Activated CD8-positive, alpha-beta T cell treated with anti-CD3 and anti-CD28 coated beads, Interleukin-2, amount 10 ng/mL, durations not matched to agents 7 days and 5 days (primary cell): ENCODE data around the gene TIMM23B. TPM values are rescaled to one million over a fixed set of nuclear protein-coding genes. Genes with fewer than 3 reads are reported as not detected.
"Not testable (repeated sequence)": the region's sequence is repeated elsewhere in the genome, so short reads cannot be mapped to it uniquely, and the experiment has no call there.

Source experiments
- ATAC-seq: fragments of 150-1000 bp; cut with Tn5 transposase; one replicate; pipeline ENCODE4 v1.10.0; 2021; ENCODE audit warnings: moderate library complexity
- CTCF ChIA-PET: fragments of 350-600 bp; sonication (Branson Sonifier 250); formaldehyde crosslinking; loops from one replicate; lab custom pipeline; 2021; ENCODE audit warnings: antibody characterized with exemption; lab: Charles Lee
- POLR2A ChIA-PET: fragments of 350-600 bp; sonication (Branson Sonifier 250); formaldehyde crosslinking; loops from one replicate; lab custom pipeline; 2021; ENCODE audit warnings: antibody characterized with exemption; lab: Charles Lee
- DNase-seq: peaks from one replicate; pipeline ENCODE4 v3.0.0-alpha.2; 2020
- H3K27ac Mint-ChIP-seq: one replicate; pipeline ENCODE4 v1.8.0; 2021; ENCODE audit warnings: mild to moderate bottlenecking, mixed read lengths
- H3K27me3 Mint-ChIP-seq: one replicate; pipeline ENCODE4 v1.8.0; 2021; ENCODE audit warnings: low read depth, mixed read lengths
- H3K36me3 Mint-ChIP-seq: one replicate; pipeline ENCODE4 v1.8.0; 2021; ENCODE audit warnings: low read depth, mixed read lengths
- H3K4me1 Mint-ChIP-seq: one replicate; pipeline ENCODE4 v1.8.0; 2021; ENCODE audit warnings: low read depth, mixed read lengths
- H3K4me3 Mint-ChIP-seq: one replicate; pipeline ENCODE4 v1.8.0; 2021; ENCODE audit warnings: mild to moderate bottlenecking, mixed read lengths
- H3K9me3 Mint-ChIP-seq: one replicate; pipeline ENCODE4 v1.8.0; 2022; ENCODE audit warnings: mixed read lengths; ENCODE audit not compliant: insufficient read depth
- total RNA-seq, 2 experiments: library from RNA; stranded (reverse); gene quantifications; one replicate each; pipeline ENCODE4 v1.2.3, GENCODE V29; 2021

Gene TIMM23B
- total RNA-seq, 2 experiments from 2014 or later = 17.3 to 18.0 TPM

- POLR2A ChIA-PET = not testable (repeated sequence)
Measured at GRCh38 chr10:49988376-49988775, 46.5 kb downstream of the TIMM23B start, which contains the start of gene AGAP6. Gene AGAP6 (plus strand): TSS chr10:49988406. CDS start chr10:49988716, 310 bp downstream.

DNA sequence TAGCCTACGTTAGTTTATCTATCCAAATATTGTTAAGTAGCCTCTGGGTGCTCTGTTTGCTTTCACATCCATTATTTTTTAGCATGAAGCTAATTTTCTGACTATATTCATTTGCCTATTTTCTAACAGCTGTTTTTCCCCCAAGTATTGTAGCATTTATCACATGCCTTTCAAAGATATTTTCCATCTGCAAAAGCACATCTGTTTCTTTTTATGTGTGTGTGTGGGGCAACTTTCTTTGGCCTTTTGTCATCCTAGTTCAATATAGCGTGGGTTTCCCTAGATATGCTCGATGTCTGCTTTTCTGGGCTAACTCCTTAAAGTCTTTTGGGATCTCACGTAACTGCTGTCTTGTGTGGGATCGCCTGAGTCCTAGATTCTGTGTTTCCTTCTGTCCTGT, 53.5 kb downstream of the TIMM23B start:
- POLR2A ChIA-PET, H3K27ac Mint-ChIP-seq, H3K27me3 Mint-ChIP-seq, H3K9me3 Mint-ChIP-seq, H3K4me1 Mint-ChIP-seq, H3K4me3 Mint-ChIP-seq, H3K36me3 Mint-ChIP-seq, CTCF ChIA-PET, ATAC-seq, DNase-seq: not testable (repeated sequence)

More at GRCh38 chr10:49988376-49988775, 46.5 kb downstream of the TIMM23B start, which contains the start of gene AGAP6:
- H3K4me1 Mint-ChIP-seq, ATAC-seq, H3K27me3 Mint-ChIP-seq, H3K36me3 Mint-ChIP-seq, DNase-seq, H3K27ac Mint-ChIP-seq, H3K9me3 Mint-ChIP-seq, H3K4me3 Mint-ChIP-seq, CTCF ChIA-PET: not testable (repeated sequence)

DNA sequence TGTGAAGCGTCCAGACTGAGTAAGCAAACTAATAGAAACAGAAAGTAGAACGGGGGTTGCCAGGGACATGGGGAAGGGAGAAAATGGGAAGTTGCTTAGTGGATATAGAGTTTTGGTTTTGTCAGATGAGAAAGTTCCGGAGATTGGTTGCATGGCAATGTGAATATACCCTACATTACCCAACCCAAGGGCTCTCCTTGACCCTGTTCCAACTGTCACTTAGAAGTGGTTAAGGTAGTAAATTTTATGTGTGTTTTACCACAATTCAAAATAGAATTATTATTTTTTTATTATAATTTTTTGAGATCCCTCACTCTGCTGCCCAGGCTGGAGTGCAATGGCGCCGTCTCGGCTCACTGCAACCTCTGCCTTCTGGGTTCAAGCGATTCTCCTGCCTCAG, 72.2 kb downstream of the TIMM23B start:
- H3K4me1 Mint-ChIP-seq, H3K27ac Mint-ChIP-seq, ATAC-seq, DNase-seq, H3K36me3 Mint-ChIP-seq, H3K27me3 Mint-ChIP-seq, H3K4me3 Mint-ChIP-seq, POLR2A ChIA-PET, CTCF ChIA-PET, H3K9me3 Mint-ChIP-seq: not testable (repeated sequence)

GRCh38 chr10:50015596-50016220, 73.9 kb downstream of the TIMM23B start:
- ATAC-seq, H3K4me1 Mint-ChIP-seq, H3K27ac Mint-ChIP-seq, H3K27me3 Mint-ChIP-seq, H3K36me3 Mint-ChIP-seq, H3K9me3 Mint-ChIP-seq, CTCF ChIA-PET, H3K4me3 Mint-ChIP-seq, POLR2A ChIA-PET, DNase-seq: not testable (repeated sequence)

DNA sequence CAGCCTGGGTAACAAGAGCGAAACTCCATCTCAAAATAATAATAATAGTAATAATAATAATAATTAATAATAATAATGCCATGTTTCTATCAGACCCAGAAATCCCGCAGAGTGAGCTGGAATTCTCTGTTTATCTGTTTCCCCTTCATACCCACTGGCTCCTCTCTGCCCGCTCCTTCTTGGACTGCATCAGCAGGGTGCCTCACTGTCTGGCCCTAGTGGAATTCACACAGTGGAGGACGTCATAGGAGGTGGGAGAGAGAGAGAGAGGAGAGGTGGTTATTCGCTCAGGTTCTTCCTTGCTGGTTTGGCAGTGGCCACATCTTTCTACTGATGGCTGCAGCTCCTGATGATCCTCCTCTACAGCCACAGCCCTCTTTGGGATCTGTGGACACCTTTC, 75.1 kb downstream of the TIMM23B start:
- CTCF ChIA-PET, POLR2A ChIA-PET: not testable (repeated sequence)

GRCh38 chr10:50017646-50018045, 75.8 kb downstream of the TIMM23B start:
- CTCF ChIA-PET, H3K27me3 Mint-ChIP-seq, H3K4me1 Mint-ChIP-seq, POLR2A ChIA-PET, H3K27ac Mint-ChIP-seq, H3K4me3 Mint-ChIP-seq, H3K36me3 Mint-ChIP-seq, H3K9me3 Mint-ChIP-seq, ATAC-seq, DNase-seq: not testable (repeated sequence)

More for the DNA sequence above, 75.1 kb downstream of the TIMM23B start:
- H3K4me1 Mint-ChIP-seq, H3K27ac Mint-ChIP-seq, H3K36me3 Mint-ChIP-seq, DNase-seq, ATAC-seq, H3K4me3 Mint-ChIP-seq, H3K27me3 Mint-ChIP-seq, H3K9me3 Mint-ChIP-seq: not testable (repeated sequence)

GRCh38 chr10:50019279-50019678, 77.4 kb downstream of the TIMM23B start:
- H3K27ac Mint-ChIP-seq, H3K4me3 Mint-ChIP-seq, CTCF ChIA-PET, H3K36me3 Mint-ChIP-seq, H3K4me1 Mint-ChIP-seq, ATAC-seq, POLR2A ChIA-PET, H3K9me3 Mint-ChIP-seq, H3K27me3 Mint-ChIP-seq, DNase-seq: not testable (repeated sequence)

- H3K36me3 Mint-ChIP-seq, CTCF ChIA-PET, H3K4me1 Mint-ChIP-seq, H3K27me3 Mint-ChIP-seq, H3K27ac Mint-ChIP-seq, POLR2A ChIA-PET, DNase-seq, H3K9me3 Mint-ChIP-seq, H3K4me3 Mint-ChIP-seq, ATAC-seq: not testable (repeated sequence)
Measured at GRCh38 chr10:50020451-50021024, 78.7 kb downstream of the TIMM23B start.

GRCh38 chr10:50021646-50022045, 79.8 kb downstream of the TIMM23B start:
- ATAC-seq = no peak
- ChIA-PET CTCF (no interaction called here), POLR2A (no interaction called here)
- no peak overlapping the region for H3K27ac Mint-ChIP-seq
- DNase-seq = no peak
- peaks cover 15% of the 10 kb centered on the region for H3K27me3 Mint-ChIP-seq
- no peak overlapping the region for H3K4me3 Mint-ChIP-seq
- no peaks in the 10 kb centered on the region for H3K36me3 Mint-ChIP-seq
- no peaks in the 10 kb centered on the region for H3K4me1 Mint-ChIP-seq
- no peaks in the 10 kb centered on the region for H3K9me3 Mint-ChIP-seq

Other genes with a start within 250 kb of the TIMM23B start
- under 1 TPM in 1 of 2 experiments, not detected in 1; 0.10 TPM for gene OGDHL, start 179.7 kb upstream of the TIMM23B start, total RNA-seq
- 10 to 100 TPM; 29.7 to 31.6 TPM for gene PARG, start within 50 bp of the TIMM23B start, total RNA-seq
- 10 to 100 TPM; 14.1 to 16.7 TPM for gene AGAP6, start 46.4 kb downstream of the TIMM23B start, total RNA-seq
- gene WASHC2A, start 125.9 kb downstream of the TIMM23B start, total RNA-seq = 10 to 100 TPM; 31.0 to 36.9 TPM